ENCODE results near the gene KRTAP4-16. TPM values are rescaled to one million over a fixed set of nuclear protein-coding genes. Genes with fewer than 3 reads are reported as not detected.

The KRTAP4-16 gene
- total and polyA plus RNA-seq, 2 of the 8 experiments (the other 6 are each of a cell fraction or from before 2014, with no cell fraction given), result not detected

DNA sequence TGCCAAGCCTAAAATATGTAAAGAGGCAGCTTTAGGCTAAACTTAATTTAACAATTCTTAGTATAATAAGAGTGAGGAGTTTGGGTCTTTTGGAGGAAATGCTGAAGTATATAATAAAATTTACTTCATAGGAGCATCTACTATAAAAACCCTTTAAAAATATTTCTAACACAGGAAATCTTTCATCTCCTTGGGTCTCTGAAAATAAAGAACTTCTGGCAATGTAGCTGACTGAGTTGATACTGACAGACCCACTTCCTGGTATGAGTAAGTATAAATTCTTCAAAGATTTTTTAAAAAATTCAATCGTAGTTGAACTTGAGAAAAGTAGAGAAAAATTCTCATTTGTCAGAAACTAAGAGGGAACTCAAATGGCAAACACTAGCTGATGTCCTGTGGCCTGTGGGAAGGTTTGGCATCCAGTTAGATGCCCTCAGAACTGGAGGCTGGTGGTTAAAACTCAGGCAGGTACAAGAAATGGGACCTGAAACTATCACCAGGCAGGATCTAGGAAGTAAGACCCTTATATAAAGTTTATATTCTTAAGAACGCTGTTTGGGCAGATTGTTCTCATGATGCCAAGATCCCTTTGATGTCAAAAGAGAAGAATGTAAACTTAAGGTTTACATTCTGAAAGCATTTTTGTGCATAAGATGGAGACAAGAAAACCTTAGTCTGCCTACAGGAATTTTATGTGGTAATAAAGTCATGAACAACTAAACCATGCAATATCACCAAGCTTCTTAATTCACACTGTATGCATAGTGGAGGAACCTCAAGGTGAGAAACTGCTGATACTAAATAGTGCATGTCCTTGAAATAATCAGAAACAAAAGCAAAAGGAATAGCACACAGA lies 32.1 kb upstream of the KRTAP4-16 start:
- Histone ChIP-seq H3K4me1 (replicated peaks in 1 of 4; ENCODE audit: control insufficient read depth in 3 of 4, insufficient read depth in 4 of 4, low read length in 3 of 4) (no peaks in the 10 kb centered on the region), H4K5ac (ENCODE audit: insufficient read length, low read depth, low read length) (no peak overlapping the region), H2BK12ac (ENCODE audit: low read depth, low read length) (no peak overlapping the region), H3K27me3 (replicated peaks in 1 of 4; ENCODE audit: control insufficient read depth in 3 of 4, extremely low read depth in 1 of 4, insufficient read depth in 3 of 4, low read length in 3 of 4) (no peaks in the 10 kb centered on the region), H4K20me1 (replicated peaks in 1 of 2; ENCODE audit: control insufficient read depth in 1 of 2, insufficient read depth in 2 of 2, low read length in 2 of 2) (no peaks in the 10 kb centered on the region), H3K27ac (ENCODE audit: low read depth, low read length) (no peak overlapping the region), H4K91ac (replicated peaks; ENCODE audit: insufficient read length, low read length) (no peak overlapping the region), H3K9me3 (ENCODE audit: insufficient read depth in 2 of 2, low read depth in 1 of 2, low read length in 1 of 2) (no peaks in the 10 kb centered on the region), H3K14ac (ENCODE audit: insufficient read length) (no peak overlapping the region), H3K4me2 (ENCODE audit: insufficient read depth in 1 of 2, low read depth in 2 of 2, low read length in 2 of 2) (no peak overlapping the region), H2BK120ac (replicated peaks; ENCODE audit: low read depth, low read length) (no peak overlapping the region), H3K18ac (ENCODE audit: extremely low read depth, low read length) (no peak overlapping the region), H2AK5ac (ENCODE audit: low read depth, low read length) (no peak overlapping the region), H3K79me2 (ENCODE audit: control insufficient read depth in 1 of 2, insufficient read depth in 2 of 2, low read length in 2 of 2) (no peaks in the 10 kb centered on the region), H3K4me3 (ENCODE audit: extremely low read depth in 1 of 4, insufficient read depth in 2 of 4, low read depth in 3 of 4, low read length in 4 of 4) (no peak overlapping the region), H2BK15ac (ENCODE audit: low read length) (no peak overlapping the region), H3K4ac (replicated peaks; ENCODE audit: insufficient read length, low read depth, low read length) (no peak overlapping the region), H2AFZ (ENCODE audit: low read length) (no peak overlapping the region), H3K23me2 (ENCODE audit: low read depth, low read length) (no peaks in the 10 kb centered on the region), H3K23ac (ENCODE audit: insufficient read length) (no peak overlapping the region), H4K8ac (ENCODE audit: extremely low read depth, insufficient read depth, low read length) (no peak overlapping the region), H3K9ac (replicated peaks in 1 of 4; ENCODE audit: extremely low read depth in 1 of 4, low read depth in 3 of 4, low read length in 3 of 4) (no peak overlapping the region), H2BK5ac (ENCODE audit: low read depth, low read length) (no peak overlapping the region), H3K56ac (replicated peaks; ENCODE audit: insufficient read length, low read depth, low read length) (no peak overlapping the region), H3K36me3 (ENCODE audit: control insufficient read depth in 2 of 4, insufficient read depth in 4 of 4, low read length in 3 of 4) (no peaks in the 10 kb centered on the region), H3K79me1 (ENCODE audit: low read depth, low read length) (no peaks in the 10 kb centered on the region), H2BK20ac (ENCODE audit: low read length) (no peak overlapping the region)
- WGBS, 2 experiments (ENCODE audit: extremely low coverage in 1 of 2, insufficient coverage in 1 of 2, insufficient read length in 1 of 2, insufficient replicate concordance in 2 of 2, low coverage in 1 of 2, low lambda C conversion rate in 2 of 2, missing lambda C conversion rate in 1 of 2), result 92% methylated on average over 2 of the region's 2 CpGs; no CpG with 5 or more reads in 1 of the 2 experiments
- ChIA-PET POLR2A (ENCODE audit: partially characterized antibody) (no interaction called here), CTCF (ENCODE audit: partially characterized antibody) (interaction anchor here (0.6 kb wide), 3 partner anchors 24 to 235 kb away, joined by 3 read pairs; no protein-coding TSS in a partner anchor)
- TF ChIP-seq NANOG (IDR thresholded peaks at IDR 0.05; ENCODE audit: insufficient read depth, low read depth, low read length, poor library complexity, severe bottlenecking), result no peak
- DNase-seq (ENCODE audit: low read depth in 1 of 2, low spot score in 2 of 2) (no peak), FAIRE-seq (peak; percentile 68)
